Neuronal stem cell (in vitro differentiated cells): ENCODE measurements around the gene CAP1.
"Not testable (repeated sequence)": the region's sequence is repeated elsewhere in the genome, so short reads cannot be mapped to it uniquely, and the experiment has no call there.

Experiments used
- DNase-seq: peaks from one replicate; pipeline ENCODE4 v3.0.0-alpha.2; 2013; ENCODE audit warnings: low spot score
- H2AFZ ChIP-seq: one replicate; pipeline ENCODE4 v1.6.1; 2013; ENCODE audit warnings: mild to moderate bottlenecking, low read length, inconsistent platforms
- H2AK5ac ChIP-seq: 2 replicates; pipeline ENCODE4 v1.6.1; 2013; ENCODE audit warnings: low read depth, mild to moderate bottlenecking, inconsistent platforms, low read length, moderate library complexity, mixed read lengths
- H2BK120ac ChIP-seq: 2 replicates; pipeline ENCODE4 v1.6.1; 2013; ENCODE audit warnings: low read depth, mild to moderate bottlenecking, inconsistent platforms, low read length, moderate library complexity, mixed read lengths
- H2BK12ac ChIP-seq: one replicate; pipeline ENCODE4 v1.6.1; 2013; ENCODE audit warnings: low read length, inconsistent platforms
- H2BK15ac ChIP-seq: 2 replicates; pipeline ENCODE4 v1.6.1; 2013; ENCODE audit warnings: mild to moderate bottlenecking, low read length, inconsistent platforms, mixed read lengths
- H2BK5ac ChIP-seq: one replicate; pipeline ENCODE4 v1.6.1; 2013; ENCODE audit warnings: inconsistent platforms, mild to moderate bottlenecking, low read length, moderate library complexity
- H3K14ac ChIP-seq: one replicate; pipeline ENCODE4 v1.6.1; 2013; ENCODE audit warnings: low read length, inconsistent platforms
- H3K18ac ChIP-seq: 2 replicates; pipeline ENCODE4 v1.6.1; 2013; ENCODE audit warnings: low read length, inconsistent platforms
- H3K23ac ChIP-seq: 2 replicates; pipeline ENCODE4 v1.6.1; 2013; ENCODE audit warnings: low read depth, mild to moderate bottlenecking, mixed read lengths, low read length, inconsistent platforms; ENCODE audit not compliant: poor library complexity
- H3K27ac ChIP-seq: replicated peaks from 3 replicates; pipeline ENCODE4 v1.5.1; 2013; ENCODE audit warnings: low read length, inconsistent platforms
- H3K27me3 ChIP-seq, 3 experiments: 2 replicates each; pipeline ENCODE4 v1.6.1; 2013; ENCODE audit warnings: low read length in 3 of 3, mild to moderate bottlenecking in 2 of 3, inconsistent platforms in 1 of 3, low read depth in 1 of 3, mixed read lengths in 1 of 3, moderate library complexity in 1 of 3; ENCODE audit not compliant: control insufficient read depth in 3 of 3, insufficient read depth in 3 of 3
- H3K36me3 ChIP-seq, 2 donors: replicated peaks in 1 of 2; 2 replicates each; pipeline ENCODE4 v1.6.1; 2013; ENCODE audit warnings: low read length in 2 of 2; ENCODE audit not compliant: control insufficient read depth in 2 of 2, insufficient read depth in 2 of 2
- H3K4ac ChIP-seq: 2 replicates; pipeline ENCODE4 v1.6.1; 2013; ENCODE audit warnings: inconsistent platforms, mild to moderate bottlenecking, low read length, moderate library complexity
- H3K4me1 ChIP-seq, 2 donors: 1 replicate in 1 of 2; 2 replicates in 1 of 2; pipeline ENCODE4 v1.6.1; 2013; ENCODE audit warnings: low read length in 2 of 2, low read depth in 1 of 2; ENCODE audit not compliant: control insufficient read depth in 2 of 2, insufficient read depth in 1 of 2
- H3K4me2 ChIP-seq: one replicate; pipeline ENCODE4 v1.6.1; 2013; ENCODE audit warnings: mild to moderate bottlenecking, low read length, inconsistent platforms; ENCODE audit not compliant: insufficient read depth, poor library complexity, severe bottlenecking
- H3K4me3 ChIP-seq, 2 donors: 2 replicates each; pipeline ENCODE4 v1.5.1; 2013; ENCODE audit warnings: low read length in 2 of 2, mild to moderate bottlenecking in 2 of 2, inconsistent platforms in 1 of 2, moderate library complexity in 1 of 2
- H3K79me1 ChIP-seq: one replicate; pipeline ENCODE4 v1.6.1; 2013; ENCODE audit warnings: low read depth, mild to moderate bottlenecking, inconsistent platforms, low read length, moderate library complexity
- H3K9ac ChIP-seq: one replicate; pipeline ENCODE4 v1.6.1; 2013; ENCODE audit warnings: mild to moderate bottlenecking, low read depth, low read length, inconsistent platforms; ENCODE audit not compliant: poor library complexity
- H3K9me3 ChIP-seq, 2 donors: replicated peaks in 1 of 2; 2 replicates each; pipeline versions ENCODE3 to v1.6.1; 2013; ENCODE audit warnings: low read length in 2 of 2, mild to moderate bottlenecking in 2 of 2, inconsistent platforms in 1 of 2, low read depth in 1 of 2, mixed read lengths in 1 of 2, moderate library complexity in 1 of 2; ENCODE audit not compliant: control insufficient read depth in 2 of 2, insufficient read depth in 1 of 2
- H4K8ac ChIP-seq: one replicate; pipeline ENCODE4 v1.6.1; 2013; ENCODE audit warnings: low read depth, mild to moderate bottlenecking, inconsistent platforms, low read length, moderate library complexity
- H4K91ac ChIP-seq: one replicate; pipeline ENCODE4 v1.6.1; 2013; ENCODE audit warnings: low read length, low read depth, mild to moderate bottlenecking, inconsistent platforms; ENCODE audit not compliant: poor library complexity
- WGBS, 2 donors: extraction: QIAGEN DNeasy Blood & Tissue Kit; methylation state at CpG; one replicate each; pipeline ENCODE4 v1.1.7; 2013; ENCODE audit warnings: missing lambda C conversion rate in 2 of 2, mixed read lengths in 1 of 2; ENCODE audit not compliant: insufficient read length in 2 of 2, insufficient replicate concordance in 1 of 2; ENCODE audit errors: extremely low coverage in 2 of 2; 5-methylcytosine and 5-hydroxymethylcytosine counted together

Gene CAP1

DNA sequence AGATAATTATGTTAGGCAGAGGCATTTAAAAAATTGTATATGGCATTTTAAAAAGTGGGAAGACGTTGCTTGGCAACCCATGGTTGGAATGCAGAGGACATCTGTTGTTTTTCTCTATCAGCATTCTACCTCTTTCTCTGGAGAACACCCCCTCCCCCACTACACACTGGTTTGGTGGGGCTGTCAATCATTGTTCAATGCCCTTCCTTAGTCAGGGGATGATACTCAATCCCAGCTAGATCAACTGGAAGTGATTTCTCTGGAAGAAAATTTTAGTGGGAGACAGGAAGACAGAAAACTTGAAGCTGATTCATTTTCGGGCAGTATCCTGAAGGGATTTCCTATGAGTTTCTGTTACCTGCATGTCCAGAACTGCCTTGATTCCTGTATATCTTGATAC, 35.7 kb upstream of the CAP1 start:
- H2BK120ac ChIP-seq, result no peak overlapping the region
- WGBS, 2 donors, result no CpG with 5 or more reads among the region's 2 CpGs
- no peak for DNase-seq

DNA sequence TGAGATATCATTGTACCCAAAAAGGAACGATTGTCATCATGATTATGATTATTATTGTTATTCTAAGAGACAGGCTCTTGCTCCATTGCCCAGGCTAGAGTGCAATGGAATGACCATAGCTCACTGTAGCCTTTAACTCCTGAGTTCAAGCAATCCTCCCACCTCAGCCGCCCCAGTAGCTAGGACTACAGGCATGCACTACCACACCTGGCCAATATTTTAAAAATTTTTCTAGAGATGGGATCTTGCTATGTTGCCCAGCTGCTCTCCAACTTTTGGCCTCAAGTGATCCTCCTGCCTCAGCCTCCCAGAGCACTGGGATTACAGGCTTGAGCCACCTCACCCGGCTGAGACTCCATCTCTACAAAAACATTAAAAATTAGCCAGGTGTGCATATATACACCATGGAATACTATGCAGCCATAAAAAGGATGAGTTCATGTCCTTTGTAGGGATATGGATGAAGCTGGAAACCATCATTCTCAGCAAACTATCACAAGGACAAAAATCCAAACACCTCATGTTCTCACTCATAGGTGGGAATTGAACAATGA, 33.0 kb upstream of the CAP1 start:
- not testable (repeated sequence) for H3K9me3 ChIP-seq, H3K9ac ChIP-seq, H3K36me3 ChIP-seq, H3K23ac ChIP-seq, H3K18ac ChIP-seq, H4K8ac ChIP-seq, H2BK5ac ChIP-seq, H2BK120ac ChIP-seq, H2AK5ac ChIP-seq, H2AFZ ChIP-seq, H3K79me1 ChIP-seq, H3K27me3 ChIP-seq, H3K14ac ChIP-seq, H2BK15ac ChIP-seq, H3K4ac ChIP-seq, H2BK12ac ChIP-seq, H4K91ac ChIP-seq, H3K4me2 ChIP-seq, DNase-seq, H3K4me3 ChIP-seq, H3K27ac ChIP-seq
- peaks cover 0 to 14% of the 10 kb centered on the region in 2 donors for H3K4me1 ChIP-seq
- WGBS, 2 donors, result no CpG with 5 or more reads among the region's 3 CpGs

More for the DNA sequence above, 35.7 kb upstream of the CAP1 start:
- H2AFZ ChIP-seq, result peak overlapping the region; percentile 43
- no peak overlapping the region for H2BK5ac ChIP-seq
- H2BK15ac ChIP-seq, result no peak overlapping the region
- no peak overlapping the region for H3K4ac ChIP-seq
- H2AK5ac ChIP-seq, result no peak overlapping the region
- H3K27ac ChIP-seq, result no peak overlapping the region
- H3K9me3 ChIP-seq, result peaks cover 0 to 9% of the 10 kb centered on the region in 2 donors
- no peak overlapping the region for H3K18ac ChIP-seq
- H2BK12ac ChIP-seq, result no peak overlapping the region
- H3K14ac ChIP-seq, result no peak overlapping the region
- H3K4me3 ChIP-seq, result no peak overlapping the region
- H4K91ac ChIP-seq, result no peak overlapping the region
- H3K4me2 ChIP-seq, result no peak overlapping the region
- no peak overlapping the region for H4K8ac ChIP-seq
- H3K4me1 ChIP-seq, result peaks cover 0 to 14% of the 10 kb centered on the region in 2 donors
- no peak overlapping the region for H3K9ac ChIP-seq
- H3K27me3 ChIP-seq, result no peaks in the 10 kb centered on the region
- H3K23ac ChIP-seq, result no peak overlapping the region
- no peaks in the 10 kb centered on the region for H3K79me1 ChIP-seq
- H3K36me3 ChIP-seq, result no peaks in the 10 kb centered on the region

- Histone ChIP-seq H4K8ac (no peak overlapping the region), H3K18ac (no peak overlapping the region), H4K91ac (no peak overlapping the region), H3K79me1 (no peaks in the 10 kb centered on the region), H2BK120ac (no peak overlapping the region), H3K27ac (no peak overlapping the region), H3K23ac (no peak overlapping the region), H3K4me3 (no peak overlapping the region), H2BK15ac (no peak overlapping the region), H2AFZ (no peak overlapping the region), H2AK5ac (no peak overlapping the region), H3K4ac (no peak overlapping the region), H2BK5ac (no peak overlapping the region), H3K9ac (no peak overlapping the region), H3K9me3 (peaks cover 0 to under 1% of the 10 kb centered on the region in 2 donors), H3K4me2 (no peak overlapping the region), H3K4me1 (no peaks in the 10 kb centered on the region), H3K27me3 (no peaks in the 10 kb centered on the region), H3K36me3 (no peaks in the 10 kb centered on the region), H3K14ac (no peak overlapping the region), H2BK12ac (no peak overlapping the region)
- no CpG with 5 or more reads among the region's 3 CpGs for WGBS, 2 donors
- DNase-seq, result no peak
These were observed 29.3 kb upstream of the CAP1 start for GRCh38 chr1:40011198-40011597.

GRCh38 chr1:40014253-40014706, 26.2 kb upstream of the CAP1 start:
- peaks cover 3 to 6% of the 10 kb centered on the region in 2 donors for H3K9me3 ChIP-seq
- no peak overlapping the region for H2AK5ac ChIP-seq
- no peak overlapping the region for H2BK12ac ChIP-seq
- no peak overlapping the region for H2AFZ ChIP-seq
- no peak for DNase-seq
- H3K4me2 ChIP-seq, result no peak overlapping the region
- no peak overlapping the region for H3K14ac ChIP-seq
- H3K18ac ChIP-seq, result no peak overlapping the region
- no peaks in the 10 kb centered on the region for H3K4me1 ChIP-seq
- no peak overlapping the region for H4K91ac ChIP-seq
- H2BK5ac ChIP-seq, result no peak overlapping the region
- no peak overlapping the region for H3K4ac ChIP-seq
- H3K27ac ChIP-seq, result no peak overlapping the region
- H3K9ac ChIP-seq, result no peak overlapping the region
- no peak overlapping the region for H3K4me3 ChIP-seq
- H4K8ac ChIP-seq, result no peak overlapping the region
- no peak overlapping the region for H2BK120ac ChIP-seq
- H2BK15ac ChIP-seq, result no peak overlapping the region
- no peaks in the 10 kb centered on the region for H3K36me3 ChIP-seq
- H3K27me3 ChIP-seq, result no peaks in the 10 kb centered on the region
- WGBS, 2 donors, result no CpG with 5 or more reads among the region's 3 CpGs
- no peak overlapping the region for H3K23ac ChIP-seq
- H3K79me1 ChIP-seq, result no peaks in the 10 kb centered on the region
